Testis (tissue), 3 donors: ENCODE data around the gene MMRN1. TPM values are rescaled to one million over a fixed set of nuclear protein-coding genes. Genes with fewer than 3 reads are reported as not detected.

ENCODE experiments used
- DNase-seq: peaks from one replicate; pipeline ENCODE4 v3.0.0-alpha.2; 2019
- H3K27ac ChIP-seq, 2 donors: fragments of 200-600 bp; sonication (generic); one replicate each; pipeline ENCODE4 v1.5.1; 2019
- H3K27me3 ChIP-seq: fragments of 200-600 bp; sonication (generic); one replicate; pipeline ENCODE4 v1.5.1; 2019
- H3K36me3 ChIP-seq: fragments of 200-600 bp; sonication (generic); one replicate; pipeline ENCODE4 v1.5.1; 2017; ENCODE audit warnings: low read depth; ENCODE audit errors: missing control alignments
- H3K4me1 ChIP-seq: fragments of 200-600 bp; sonication (generic); one replicate; pipeline ENCODE4 v1.5.1; 2019
- H3K4me3 ChIP-seq, 2 donors: fragments of 200-600 bp; sonication (generic); one replicate each; pipeline ENCODE4 v1.5.1; 2017 to 2019
- H3K9me3 ChIP-seq: fragments of 200-600 bp; sonication (generic); one replicate; pipeline ENCODE4 v1.5.1; 2017
- CTCF ChIP-seq, 3 experiments: fragments of 450-650 bp in 2 of 3; fragments of 200-600 bp in 1 of 3; sonication (generic) in 1 of 3; IDR thresholded peaks; one replicate each; pipeline ENCODE4 v1.5.1; 2016 to 2019; ENCODE audit warnings: antibody characterized with exemption in 3 of 3, mild to moderate bottlenecking in 2 of 3, moderate library complexity in 1 of 3
- POLR2A ChIP-seq: fragments of 450-650 bp; IDR thresholded peaks from one replicate; pipeline ENCODE4 v1.6.1; 2017; ENCODE audit warnings: antibody characterized with exemption, mild to moderate bottlenecking, moderate library complexity
- WGBS, 2 donors: methylation state at CpG; one replicate each; pipeline ENCODE4 v1.1.5; 2018; 5-methylcytosine and 5-hydroxymethylcytosine counted together
- intact Hi-C: fragments of 100-400 bp; cut with DNase I; formaldehyde crosslinking; loops from one replicate; pipeline ENCODE4 v1.15.1; 2023; ENCODE audit warnings: low total_unique reads
- polyA plus RNA-seq: library from polyadenylated mRNA; stranded (reverse); fragments of 350-450 nt; fragmentation: Illumina TruSeq; extraction: RNeasy Lipid Tissue Mini Kit (QIAGEN cat#74804); gene quantifications from one replicate; pipeline ENCODE4 v1.2.3, GENCODE V29; 2014; ENCODE audit warnings: low read depth, low replicate concordance; ENCODE audit not compliant: insufficient read depth
- total RNA-seq, 2 donors: library from RNA; depleted of rRNA; stranded (reverse); fragments of >200 nt; gene quantifications; one replicate each; pipeline ENCODE4 v1.2.3, GENCODE V29; 2016

Gene MMRN1
- total and polyA plus RNA-seq, 3 donors from 2014 or later: 4.8 to 17.4 (median 7.1) TPM

GRCh38 chr4:89863533-89863932 is 31.1 kb upstream of the MMRN1 start:
- no peak for TF ChIP-seq POLR2A
- TF ChIP-seq CTCF (IDR thresholded peaks at IDR 0.05): no peak
- H3K4me3 ChIP-seq: no peak overlapping the region
- H3K27me3 ChIP-seq: no peaks in the 10 kb centered on the region
- intact Hi-C loops: no loop called here
- WGBS, 2 donors: 79 to 81% methylated on average over 5 of the region's 5 CpGs
- no peaks in the 10 kb centered on the region for H3K36me3 ChIP-seq
- H3K9me3 ChIP-seq: no peaks in the 10 kb centered on the region
- no peaks in the 10 kb centered on the region for H3K4me1 ChIP-seq
- DNase-seq: no peak
- H3K27ac ChIP-seq: no peak overlapping the region

GRCh38 chr4:89868276-89868675 is 26.4 kb upstream of the MMRN1 start:
- intact Hi-C loops: no loop called here
- DNase-seq: no peak

GRCh38 chr4:89868999-89869589 is 25.6 kb upstream of the MMRN1 start:
- WGBS, 2 donors: 67% methylated on average over 2 of the region's 2 CpGs
- no peak overlapping the region for H3K27ac ChIP-seq
- intact Hi-C loops: no loop called here
- H3K27me3 ChIP-seq: no peaks in the 10 kb centered on the region
- no peaks in the 10 kb centered on the region for H3K9me3 ChIP-seq
- no peak for DNase-seq
- TF ChIP-seq CTCF (IDR thresholded peaks at IDR 0.05) (peak in 2 of 3 experiments; percentile 5 to 62), POLR2A (no peak)
- H3K4me3 ChIP-seq: no peak overlapping the region
- H3K4me1 ChIP-seq: no peaks in the 10 kb centered on the region
- H3K36me3 ChIP-seq: no peaks in the 10 kb centered on the region

More at GRCh38 chr4:89868276-89868675, 26.4 kb upstream of the MMRN1 start:
- H3K4me3 ChIP-seq: no peak overlapping the region
- no peaks in the 10 kb centered on the region for H3K4me1 ChIP-seq
- H3K27me3 ChIP-seq: no peaks in the 10 kb centered on the region
- no peaks in the 10 kb centered on the region for H3K36me3 ChIP-seq
- TF ChIP-seq POLR2A (no peak), CTCF (IDR thresholded peaks at IDR 0.05) (no peak)
- no peak overlapping the region for H3K27ac ChIP-seq
- H3K9me3 ChIP-seq: no peaks in the 10 kb centered on the region

GRCh38 chr4:89871211-89871610 is 23.4 kb upstream of the MMRN1 start:
- Histone ChIP-seq H3K27ac (no peak overlapping the region), H3K9me3 (no peaks in the 10 kb centered on the region), H3K4me3 (no peak overlapping the region), H3K27me3 (no peaks in the 10 kb centered on the region), H3K36me3 (no peaks in the 10 kb centered on the region), H3K4me1 (no peaks in the 10 kb centered on the region)
- intact Hi-C loops: no loop called here
- WGBS, 2 donors: 94 to 95% methylated on average over 1 of the region's 1 CpG
- TF ChIP-seq POLR2A (no peak), CTCF (IDR thresholded peaks at IDR 0.05) (no peak)
- DNase-seq: no peak

- Histone ChIP-seq H3K4me3 (no peak overlapping the region), H3K9me3 (no peaks in the 10 kb centered on the region), H3K36me3 (no peaks in the 10 kb centered on the region), H3K4me1 (no peaks in the 10 kb centered on the region), H3K27me3 (no peaks in the 10 kb centered on the region), H3K27ac (no peak overlapping the region)
- WGBS, 2 donors: 79 to 82% methylated on average over 3 of the region's 3 CpGs
- intact Hi-C loops: no loop called here
- no peak for TF ChIP-seq CTCF (IDR thresholded peaks at IDR 0.05)
- no peak for TF ChIP-seq POLR2A
- no peak for DNase-seq
Observed at GRCh38 chr4:89876548-89876947, 18.1 kb upstream of the MMRN1 start.
